Endothelial cell of umbilical vein (primary cell): Measurements from ENCODE around the gene NID2.

Experiments used
- EZH2 ChIP-seq: IDR thresholded peaks from 2 replicates; pipeline ENCODE4 v1.6.1; 2012; ENCODE audit warnings: borderline replicate concordance, low read depth, mild to moderate bottlenecking, moderate library complexity, low read length, inconsistent platforms; ENCODE audit not compliant: severe bottlenecking
- GATA2 ChIP-seq: IDR thresholded peaks from 2 replicates; pipeline ENCODE4 v1.7.0; 2011; ENCODE audit warnings: low read depth, mild to moderate bottlenecking, moderate library complexity, mixed read lengths, low read length; ENCODE audit not compliant: insufficient read length, insufficient read depth
- JUN ChIP-seq: IDR thresholded peaks from 2 replicates; pipeline ENCODE4 v1.6.1; 2011; ENCODE audit warnings: borderline replicate concordance, low read depth; ENCODE audit not compliant: insufficient read length, insufficient read depth
- MYC ChIP-seq: IDR thresholded peaks from one replicate; pipeline ENCODE4 v1.6.1; 2011; ENCODE audit warnings: mild to moderate bottlenecking, low read depth, low read length
- POLR2AphosphoS5 ChIP-seq: IDR thresholded peaks from 2 replicates; pipeline ENCODE4 v1.6.1; 2012; ENCODE audit warnings: low read depth, mild to moderate bottlenecking, control low read depth, low read length, moderate library complexity; ENCODE audit not compliant: insufficient read depth
- TF ChIP-seq, protein P1 (sequence below), 2 donors: IDR thresholded peaks; 1 replicate in 1 of 2; 2 replicates in 1 of 2; pipeline ENCODE4 v1.5.1; 2011; ENCODE audit warnings: low read length in 2 of 2, mild to moderate bottlenecking in 2 of 2, moderate library complexity in 2 of 2, control low read depth in 1 of 2, inconsistent platforms in 1 of 2, low read depth in 1 of 2; ENCODE audit not compliant: insufficient read depth in 1 of 2; ENCODE audit errors: extremely low read depth in 1 of 2
- TF ChIP-seq, protein P2 (sequence below): IDR thresholded peaks from 2 replicates; pipeline ENCODE4 v1.6.1; 2011; ENCODE audit not compliant: insufficient read depth, insufficient read length

DNA sequence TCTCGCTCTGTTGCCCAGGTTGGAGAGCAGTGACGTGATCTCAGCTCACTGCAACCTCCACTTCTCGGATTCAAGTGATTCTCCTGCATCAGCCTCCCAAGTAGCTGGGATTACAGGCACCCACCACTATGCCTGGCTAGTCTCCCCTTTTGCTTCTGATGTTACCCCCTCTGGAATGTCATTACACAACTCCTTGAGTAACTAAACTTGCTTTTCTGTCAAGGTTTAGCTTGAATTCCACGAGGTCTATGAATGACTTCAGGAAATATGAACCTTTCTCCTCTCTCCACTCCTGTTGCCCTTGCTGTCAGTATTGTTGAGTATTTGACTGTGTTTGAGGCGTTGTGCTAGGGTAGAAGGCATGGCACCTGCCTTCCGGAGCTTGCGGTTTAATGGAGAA is 96.3 kb downstream of the NID2 start:
- TF ChIP-seq POLR2AphosphoS5 (no peak), JUN (no peak), GATA2 (no peak), EZH2 (no peak), MYC (no peak)
- TF ChIP-seq, protein P1, sequence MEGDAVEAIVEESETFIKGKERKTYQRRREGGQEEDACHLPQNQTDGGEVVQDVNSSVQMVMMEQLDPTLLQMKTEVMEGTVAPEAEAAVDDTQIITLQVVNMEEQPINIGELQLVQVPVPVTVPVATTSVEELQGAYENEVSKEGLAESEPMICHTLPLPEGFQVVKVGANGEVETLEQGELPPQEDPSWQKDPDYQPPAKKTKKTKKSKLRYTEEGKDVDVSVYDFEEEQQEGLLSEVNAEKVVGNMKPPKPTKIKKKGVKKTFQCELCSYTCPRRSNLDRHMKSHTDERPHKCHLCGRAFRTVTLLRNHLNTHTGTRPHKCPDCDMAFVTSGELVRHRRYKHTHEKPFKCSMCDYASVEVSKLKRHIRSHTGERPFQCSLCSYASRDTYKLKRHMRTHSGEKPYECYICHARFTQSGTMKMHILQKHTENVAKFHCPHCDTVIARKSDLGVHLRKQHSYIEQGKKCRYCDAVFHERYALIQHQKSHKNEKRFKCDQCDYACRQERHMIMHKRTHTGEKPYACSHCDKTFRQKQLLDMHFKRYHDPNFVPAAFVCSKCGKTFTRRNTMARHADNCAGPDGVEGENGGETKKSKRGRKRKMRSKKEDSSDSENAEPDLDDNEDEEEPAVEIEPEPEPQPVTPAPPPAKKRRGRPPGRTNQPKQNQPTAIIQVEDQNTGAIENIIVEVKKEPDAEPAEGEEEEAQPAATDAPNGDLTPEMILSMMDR (IDR thresholded peaks at IDR 0.05; ENCODE audit: extremely low read depth in 1 of 2, insufficient read depth in 1 of 2, low read depth in 1 of 2, low read length in 2 of 2) = no peak
- TF ChIP-seq, protein P2, sequence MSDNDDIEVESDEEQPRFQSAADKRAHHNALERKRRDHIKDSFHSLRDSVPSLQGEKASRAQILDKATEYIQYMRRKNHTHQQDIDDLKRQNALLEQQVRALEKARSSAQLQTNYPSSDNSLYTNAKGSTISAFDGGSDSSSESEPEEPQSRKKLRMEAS = no peak
